GM20000 (cell line): Measurements from ENCODE around the gene EXD3.

Experiments
- DNase-seq: peaks from one replicate; pipeline ENCODE4 v3.0.0; 2012; ENCODE audit warnings: low spot score
- TF ChIP-seq, protein P1 (sequence below): IDR thresholded peaks from 2 replicates; pipeline ENCODE4 v1.5.1; 2012; ENCODE audit warnings: mild to moderate bottlenecking, control low read depth; ENCODE audit errors: extremely low read depth, missing control alignments

EXD3 gene

DNA sequence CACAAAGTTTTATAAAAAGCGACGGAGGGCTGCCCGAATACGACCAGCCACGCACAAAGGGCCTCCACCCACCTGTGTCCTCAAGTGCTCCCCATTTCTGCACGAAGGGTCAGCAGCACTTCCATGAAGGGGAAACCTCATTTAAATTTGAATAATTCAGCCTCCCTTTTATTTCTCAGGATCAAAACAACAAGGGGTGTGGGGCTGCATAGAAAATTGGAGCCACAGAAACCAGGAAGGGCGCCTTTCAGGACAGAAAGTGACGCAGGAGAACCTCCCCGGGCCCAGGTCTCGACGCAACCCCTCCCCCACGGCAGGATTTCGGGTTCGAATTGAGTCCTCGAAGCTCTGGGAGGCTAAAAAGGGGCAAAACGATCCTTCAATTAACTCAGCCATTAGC is 123.0 kb downstream of the EXD3 start:
- no peak for DNase-seq
- TF ChIP-seq, protein P1, sequence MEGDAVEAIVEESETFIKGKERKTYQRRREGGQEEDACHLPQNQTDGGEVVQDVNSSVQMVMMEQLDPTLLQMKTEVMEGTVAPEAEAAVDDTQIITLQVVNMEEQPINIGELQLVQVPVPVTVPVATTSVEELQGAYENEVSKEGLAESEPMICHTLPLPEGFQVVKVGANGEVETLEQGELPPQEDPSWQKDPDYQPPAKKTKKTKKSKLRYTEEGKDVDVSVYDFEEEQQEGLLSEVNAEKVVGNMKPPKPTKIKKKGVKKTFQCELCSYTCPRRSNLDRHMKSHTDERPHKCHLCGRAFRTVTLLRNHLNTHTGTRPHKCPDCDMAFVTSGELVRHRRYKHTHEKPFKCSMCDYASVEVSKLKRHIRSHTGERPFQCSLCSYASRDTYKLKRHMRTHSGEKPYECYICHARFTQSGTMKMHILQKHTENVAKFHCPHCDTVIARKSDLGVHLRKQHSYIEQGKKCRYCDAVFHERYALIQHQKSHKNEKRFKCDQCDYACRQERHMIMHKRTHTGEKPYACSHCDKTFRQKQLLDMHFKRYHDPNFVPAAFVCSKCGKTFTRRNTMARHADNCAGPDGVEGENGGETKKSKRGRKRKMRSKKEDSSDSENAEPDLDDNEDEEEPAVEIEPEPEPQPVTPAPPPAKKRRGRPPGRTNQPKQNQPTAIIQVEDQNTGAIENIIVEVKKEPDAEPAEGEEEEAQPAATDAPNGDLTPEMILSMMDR, result no peak

DNA sequence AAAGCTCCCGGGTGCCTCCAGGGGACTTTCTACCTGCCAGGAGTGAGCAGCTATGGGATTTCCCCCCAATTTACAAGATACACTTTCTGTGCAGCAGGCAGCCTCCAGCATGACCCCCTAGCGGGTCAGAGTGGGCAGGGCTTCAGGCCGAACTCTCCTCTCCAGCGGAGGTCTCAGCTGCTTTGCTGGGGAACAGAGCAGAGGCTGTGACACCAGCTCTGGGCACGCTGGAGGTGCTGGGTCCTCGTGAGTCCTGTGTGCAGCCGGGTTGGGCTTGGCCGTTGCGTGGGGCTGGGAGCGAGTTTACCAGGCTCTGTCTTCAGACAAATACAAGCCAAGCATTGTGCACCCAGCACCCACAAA is 123.8 kb downstream of the EXD3 start:
- no peak for DNase-seq
- TF ChIP-seq, protein P1, result no peak

DNA sequence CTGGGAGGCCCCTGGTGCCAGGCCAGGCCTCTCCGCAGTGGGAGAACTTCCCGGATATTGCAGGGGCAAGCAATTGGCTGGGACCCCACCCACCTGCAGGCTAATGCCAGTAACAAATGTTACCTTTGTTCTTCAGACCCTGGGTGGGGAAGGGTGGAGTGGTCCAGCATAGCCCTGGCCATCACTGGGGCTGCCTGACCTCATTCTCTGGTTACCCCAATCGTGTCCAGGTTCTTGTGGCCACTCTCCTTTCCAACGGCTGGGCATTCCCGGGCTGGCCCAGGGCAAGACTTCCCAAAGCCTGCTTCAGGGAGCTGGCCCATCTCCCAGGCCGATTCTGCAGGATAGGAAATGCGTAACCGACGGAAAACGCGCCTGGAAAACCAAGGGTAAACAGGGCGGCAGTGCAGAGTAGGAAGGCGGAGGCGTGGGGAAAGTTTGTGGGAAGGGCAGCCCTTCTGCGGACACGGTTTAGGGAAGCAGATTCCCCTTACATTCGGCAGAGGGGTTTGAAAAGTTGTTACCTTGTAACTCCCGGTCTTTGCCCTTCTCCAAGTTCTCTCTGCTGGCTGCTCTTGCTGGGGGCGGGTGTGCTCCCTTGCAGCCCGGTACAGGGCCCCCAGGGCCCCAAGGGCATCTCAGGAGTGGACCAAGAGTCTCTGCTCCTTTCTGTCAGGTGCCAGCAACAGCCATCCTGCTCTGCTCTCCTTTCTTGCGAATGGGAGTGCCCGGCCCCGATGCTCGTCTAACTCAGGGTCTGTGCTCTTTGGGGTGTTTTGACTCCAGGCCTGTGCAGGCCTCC is 124.4 kb downstream of the EXD3 start:
- DNase-seq, result no peak
- TF ChIP-seq, protein P1, result no peak

DNA sequence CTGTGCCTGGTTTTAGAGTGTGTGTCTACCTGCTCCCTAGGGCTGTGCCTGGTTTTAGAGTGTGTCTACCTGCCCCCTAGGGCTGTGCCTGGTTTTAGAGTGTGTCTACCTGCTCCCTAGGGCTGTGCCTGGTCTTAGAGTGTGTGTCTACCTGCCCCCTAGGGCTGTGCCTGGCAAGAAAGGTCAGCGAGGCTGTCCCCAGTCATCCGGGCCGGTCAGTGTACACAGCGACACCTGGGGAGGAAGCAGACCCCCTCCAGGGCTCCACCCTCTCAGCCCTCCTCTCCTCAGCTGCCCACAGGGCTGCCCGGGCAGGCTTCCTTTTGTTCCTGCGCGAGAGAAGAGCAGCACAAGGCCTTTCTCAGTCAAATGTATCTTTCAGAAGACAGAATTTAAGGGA is 125.0 kb downstream of the EXD3 start:
- TF ChIP-seq, protein P1, result no peak
- no peak for DNase-seq

DNA sequence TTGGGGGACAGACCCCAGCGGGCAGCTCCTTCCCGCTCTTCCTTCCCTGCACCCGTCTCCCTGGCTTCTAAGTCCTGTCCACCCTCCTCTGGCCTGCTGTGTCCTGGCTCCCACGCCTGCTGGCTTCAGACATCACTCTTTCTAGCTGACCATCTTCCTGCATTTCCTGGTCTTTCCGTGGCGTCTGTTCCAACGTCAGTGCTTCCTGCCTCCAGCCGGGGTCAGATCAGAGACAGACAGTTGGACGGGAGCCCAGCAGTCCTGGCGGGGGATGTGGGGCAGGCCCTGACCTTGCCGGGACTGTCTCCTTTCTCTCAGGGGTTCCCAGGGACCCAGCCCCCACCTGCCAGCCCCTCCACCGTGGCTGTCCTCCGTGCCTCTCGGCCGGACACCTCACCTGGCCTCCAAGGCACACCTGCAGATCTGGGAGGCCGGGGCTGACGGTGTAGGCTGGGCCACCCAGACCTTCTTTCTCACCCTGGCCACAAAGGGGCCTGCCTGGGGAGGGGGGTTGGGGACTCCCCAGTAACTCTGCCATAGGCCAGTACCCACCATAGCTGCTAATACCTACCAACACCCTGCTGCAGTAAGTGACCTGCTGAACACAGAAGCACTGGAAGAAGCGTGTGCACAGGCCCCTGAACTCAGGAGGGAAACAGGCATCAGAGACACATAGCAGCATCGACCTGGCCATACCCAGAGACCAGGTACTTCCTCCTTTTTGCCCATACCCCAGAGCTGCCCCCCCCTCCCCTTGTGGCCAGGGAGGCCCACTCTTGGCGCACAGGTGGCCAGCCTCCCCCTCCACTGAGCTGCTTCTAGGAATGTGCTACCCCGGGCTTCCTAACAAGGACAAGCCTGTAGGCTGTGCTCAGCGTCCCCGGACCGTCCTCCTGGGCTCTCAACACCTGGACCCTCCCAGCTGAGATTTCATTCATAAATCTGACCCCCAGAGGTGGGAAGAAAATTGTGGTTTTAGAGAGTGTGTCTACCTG is 126.0 kb downstream of the EXD3 start:
- TF ChIP-seq, protein P1, result no peak
- no peak for DNase-seq

DNA sequence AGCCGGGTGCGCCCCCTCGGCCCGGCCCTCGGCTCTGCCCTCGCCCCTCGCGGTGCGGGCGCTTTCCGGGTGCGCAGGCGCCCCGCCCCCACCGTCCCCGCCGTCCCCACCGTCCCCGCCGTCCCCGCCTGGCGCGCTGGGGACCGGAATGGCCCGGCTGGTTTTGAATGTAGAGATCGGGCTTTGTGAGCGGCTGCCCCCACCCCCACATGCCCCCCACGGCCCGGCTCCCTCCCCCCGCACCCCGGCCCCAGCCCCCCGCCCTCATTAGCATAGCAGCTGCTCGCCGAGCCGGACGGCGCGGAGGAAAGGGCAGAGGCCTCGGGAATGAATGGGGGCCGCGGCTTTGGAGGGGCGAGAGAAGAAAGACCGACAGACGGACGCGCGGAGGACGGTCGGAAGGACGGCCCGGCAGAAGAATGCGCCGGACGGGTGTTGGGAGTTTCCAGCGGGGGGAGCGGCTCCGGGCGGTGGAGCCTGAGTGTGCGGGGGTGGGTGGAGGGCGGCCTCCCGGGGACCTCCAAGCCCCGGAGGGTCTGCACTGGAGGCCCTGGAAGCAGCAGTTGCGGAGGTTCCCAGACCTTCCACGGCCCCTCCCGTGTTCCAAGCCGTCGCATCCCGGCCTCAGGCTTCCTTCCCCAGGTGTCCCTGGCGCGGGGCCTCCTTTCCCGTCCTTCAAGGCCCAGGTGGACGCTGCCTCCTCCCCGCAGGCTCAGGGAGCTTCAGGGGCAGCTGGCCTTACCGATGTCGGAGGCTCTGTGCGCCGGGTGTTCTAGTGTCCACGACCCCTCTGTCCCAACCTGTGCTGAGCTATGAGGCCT is 126.9 kb downstream of the EXD3 start:
- no peak for DNase-seq
- TF ChIP-seq, protein P1, result no peak
